Smooth muscle cell (in vitro differentiated cells): ENCODE measurements around the gene DNMT3B. TPM values are rescaled to one million over a fixed set of nuclear protein-coding genes. Genes with fewer than 3 reads are reported as not detected.

Experiments
- DNase-seq: peaks from one replicate; lab custom pipeline; 2025; ENCODE audit not compliant: unreplicated experiment; lab: John Stamatoyannopoulos, UW
- H2AFZ ChIP-seq: fragments of 200-600 bp; sonication (generic); 2 replicates; pipeline ENCODE4 v1.6.0; 2016; ENCODE audit warnings: antibody characterized with exemption, low read depth, mild to moderate bottlenecking
- H3F3A ChIP-seq: fragments of 200-600 bp; sonication (generic); 2 replicates; pipeline ENCODE4 v1.6.0; 2017; ENCODE audit warnings: antibody characterized with exemption, low read depth
- H3K27ac ChIP-seq: fragments of 200-600 bp; sonication (generic); 2 replicates; pipeline ENCODE4 v1.5.1; 2016; ENCODE audit warnings: low read depth, mild to moderate bottlenecking
- H3K27me3 ChIP-seq: fragments of 200-600 bp; sonication (generic); 2 replicates; pipeline ENCODE4 v1.6.1; 2016; ENCODE audit warnings: low read depth, mild to moderate bottlenecking
- H3K36me3 ChIP-seq: fragments of 200-600 bp; sonication (generic); 2 replicates; pipeline ENCODE4 v1.5.1; 2016; ENCODE audit warnings: low read depth
- H3K4me1 ChIP-seq: fragments of 200-600 bp; sonication (generic); 2 replicates; pipeline ENCODE4 v1.5.1; 2016; ENCODE audit warnings: low read depth
- H3K4me2 ChIP-seq: fragments of 200-600 bp; sonication (generic); 2 replicates; pipeline ENCODE4 v1.6.0; 2016; ENCODE audit warnings: mild to moderate bottlenecking
- H3K4me3 ChIP-seq: fragments of 200-600 bp; sonication (generic); 2 replicates; pipeline ENCODE4 v1.5.1; 2016; ENCODE audit warnings: mild to moderate bottlenecking
- H3K79me2 ChIP-seq: fragments of 200-600 bp; sonication (generic); 2 replicates; pipeline ENCODE4 v1.6.0; 2016; ENCODE audit warnings: low read depth, mild to moderate bottlenecking
- H3K9ac ChIP-seq: fragments of 200-600 bp; sonication (generic); 2 replicates; pipeline ENCODE4 v1.6.0; 2016; ENCODE audit warnings: low read depth
- H3K9me3 ChIP-seq: fragments of 200-600 bp; sonication (generic); replicated peaks from 2 replicates; pipeline ENCODE4 v1.5.1; 2016; ENCODE audit warnings: low read depth
- H4K20me1 ChIP-seq: fragments of 200-600 bp; sonication (generic); 2 replicates; pipeline ENCODE4 v1.6.0; 2016; ENCODE audit warnings: low read depth
- WGBS: methylation state at CpG from one replicate; pipeline ENCODE4 v1.1.7; 2016; ENCODE audit warnings: low lambda C conversion rate; 5-methylcytosine and 5-hydroxymethylcytosine counted together
- polyA plus RNA-seq: library from polyadenylated mRNA; unstranded; fragments of >200 nt; fragmentation: Nextera tagmentation; extraction: Ambion mirVana; gene quantifications from 2 replicates; pipeline ENCODE4 v1.2.1, GENCODE V29; 2016
- total RNA-seq: library from RNA; depleted of rRNA; stranded (reverse); fragments of >200 nt; gene quantifications from 2 replicates; pipeline ENCODE4 v1.2.3, GENCODE V29; 2014
- TF ChIP-seq, protein P1 (sequence below): fragments of 200-600 bp; sonication (generic); IDR thresholded peaks from 2 replicates; pipeline ENCODE4 v1.5.1; 2017; ENCODE audit warnings: borderline replicate concordance, mild to moderate bottlenecking, antibody characterized with exemption; ENCODE audit not compliant: insufficient read depth, poor library complexity, severe bottlenecking

Gene DNMT3B
- total and polyA plus RNA-seq, 2 experiments from 2014 or later: 0.79 to 2.9 TPM

DNA sequence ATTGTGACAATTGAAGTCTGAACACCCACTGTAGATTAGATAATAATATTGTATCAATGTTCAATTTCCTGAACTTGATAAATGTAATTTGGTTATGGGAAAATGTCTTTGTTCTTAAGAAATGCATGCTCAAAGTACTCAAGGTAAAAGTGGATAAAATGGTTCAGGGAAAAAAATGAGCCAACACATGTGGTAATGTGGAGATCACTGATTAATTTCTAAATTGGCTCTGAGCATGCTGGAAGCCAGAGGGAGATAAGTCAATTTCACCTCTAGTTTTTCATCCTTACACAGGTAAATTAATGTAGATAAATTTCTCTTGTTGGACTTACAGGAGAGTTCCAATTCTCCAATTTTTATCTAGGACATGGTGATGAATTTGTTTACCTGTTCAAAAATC lies 10.9 kb upstream of the DNMT3B start:
- Histone ChIP-seq H3K4me2 (no peak overlapping the region), H3K4me3 (no peak overlapping the region), H3K9me3 (no peaks in the 10 kb centered on the region), H3K79me2 (no peaks in the 10 kb centered on the region), H3K27ac (no peak overlapping the region), H3F3A (peaks cover 8% of the 10 kb centered on the region), H3K27me3 (no peaks in the 10 kb centered on the region), H3K4me1 (peaks cover 15% of the 10 kb centered on the region), H3K9ac (no peak overlapping the region), H3K36me3 (no peaks in the 10 kb centered on the region), H4K20me1 (no peaks in the 10 kb centered on the region), H2AFZ (no peak overlapping the region)
- TF ChIP-seq, protein P1, sequence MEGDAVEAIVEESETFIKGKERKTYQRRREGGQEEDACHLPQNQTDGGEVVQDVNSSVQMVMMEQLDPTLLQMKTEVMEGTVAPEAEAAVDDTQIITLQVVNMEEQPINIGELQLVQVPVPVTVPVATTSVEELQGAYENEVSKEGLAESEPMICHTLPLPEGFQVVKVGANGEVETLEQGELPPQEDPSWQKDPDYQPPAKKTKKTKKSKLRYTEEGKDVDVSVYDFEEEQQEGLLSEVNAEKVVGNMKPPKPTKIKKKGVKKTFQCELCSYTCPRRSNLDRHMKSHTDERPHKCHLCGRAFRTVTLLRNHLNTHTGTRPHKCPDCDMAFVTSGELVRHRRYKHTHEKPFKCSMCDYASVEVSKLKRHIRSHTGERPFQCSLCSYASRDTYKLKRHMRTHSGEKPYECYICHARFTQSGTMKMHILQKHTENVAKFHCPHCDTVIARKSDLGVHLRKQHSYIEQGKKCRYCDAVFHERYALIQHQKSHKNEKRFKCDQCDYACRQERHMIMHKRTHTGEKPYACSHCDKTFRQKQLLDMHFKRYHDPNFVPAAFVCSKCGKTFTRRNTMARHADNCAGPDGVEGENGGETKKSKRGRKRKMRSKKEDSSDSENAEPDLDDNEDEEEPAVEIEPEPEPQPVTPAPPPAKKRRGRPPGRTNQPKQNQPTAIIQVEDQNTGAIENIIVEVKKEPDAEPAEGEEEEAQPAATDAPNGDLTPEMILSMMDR: no peak
- no peak for DNase-seq

DNA sequence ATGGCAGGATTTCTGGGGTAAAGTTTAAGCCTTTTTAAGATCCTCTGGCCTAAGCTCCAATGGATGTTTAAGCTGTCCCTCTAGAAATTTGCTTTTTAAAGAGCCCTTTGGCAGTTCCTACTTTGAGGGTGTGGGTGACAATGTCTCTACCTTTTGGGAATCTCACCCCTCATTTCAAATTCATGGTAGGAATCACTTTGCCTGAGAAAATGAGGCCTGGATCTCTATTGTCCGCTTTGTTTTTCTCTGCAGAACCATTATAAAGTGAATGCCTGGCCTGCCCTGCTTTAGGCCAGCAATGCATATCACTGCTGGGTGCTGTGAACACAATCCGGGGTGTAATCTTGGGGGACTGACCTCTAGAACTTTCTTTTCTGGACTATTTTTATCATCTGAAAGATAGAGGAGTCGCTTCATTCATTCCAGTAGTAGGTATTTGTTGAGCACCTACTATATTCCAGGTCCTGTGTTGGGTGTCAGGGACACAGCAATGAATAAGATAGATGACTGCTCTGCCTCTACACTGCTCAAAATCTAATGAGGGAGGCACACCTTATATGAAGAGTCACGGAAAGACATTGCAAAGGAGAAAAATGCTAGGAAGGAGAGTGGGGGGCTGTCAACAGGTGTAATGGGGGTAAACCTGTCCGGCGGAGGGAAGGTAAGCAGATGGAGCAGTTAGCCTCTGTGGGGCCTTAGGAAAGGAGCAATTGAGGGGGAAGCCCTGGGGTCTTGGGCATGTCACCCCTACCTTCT lies 10.3 kb upstream of the DNMT3B start:
- TF ChIP-seq, protein P1: no peak
- Histone ChIP-seq H3K9me3 (no peaks in the 10 kb centered on the region), H3K27me3 (no peaks in the 10 kb centered on the region), H3F3A (peaks cover 8% of the 10 kb centered on the region), H2AFZ (no peak overlapping the region), H3K27ac (no peak overlapping the region), H3K9ac (no peak overlapping the region), H3K4me1 (peaks cover 15% of the 10 kb centered on the region), H4K20me1 (no peaks in the 10 kb centered on the region), H3K79me2 (no peaks in the 10 kb centered on the region), H3K4me3 (no peak overlapping the region), H3K36me3 (no peaks in the 10 kb centered on the region), H3K4me2 (no peak overlapping the region)
- WGBS: 81% methylated on average over 6 of the region's 6 CpGs
- no peak for DNase-seq

DNA sequence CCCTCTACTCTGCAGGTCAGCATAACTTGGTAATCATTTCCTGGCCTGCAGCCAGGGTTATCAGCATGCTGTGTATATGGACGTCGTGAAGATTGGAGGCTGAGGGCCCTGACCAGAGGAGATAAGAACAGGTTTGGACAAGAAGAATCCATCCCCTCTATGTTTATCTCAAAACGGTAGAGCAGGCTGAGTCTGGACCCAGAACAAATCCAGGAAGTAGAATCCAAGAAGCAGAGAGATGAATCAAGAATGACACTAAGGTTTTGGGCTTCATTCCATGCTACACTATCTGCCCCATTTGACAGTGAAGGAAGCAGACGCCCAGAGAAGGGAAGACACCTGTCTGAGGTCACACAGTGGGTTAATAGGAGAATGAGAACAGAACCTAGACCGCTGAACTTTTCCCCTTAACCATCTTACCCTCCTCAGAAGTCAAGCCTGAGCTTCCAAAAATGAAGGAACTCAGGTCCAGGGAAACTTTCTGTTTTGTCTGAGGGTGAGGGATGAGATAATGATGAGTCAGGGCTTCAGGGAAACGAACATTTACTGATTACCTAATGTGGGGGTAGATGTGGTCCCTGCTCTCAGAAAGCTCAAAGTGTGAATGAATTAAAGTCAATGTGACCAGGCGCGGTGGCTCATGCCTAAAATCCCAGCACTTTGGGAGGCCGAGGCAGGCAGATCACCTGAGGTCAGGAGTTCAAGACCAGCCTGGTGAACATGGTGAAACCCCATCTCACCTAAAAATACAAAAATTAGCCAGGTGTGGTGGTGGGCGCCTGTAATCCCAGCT lies 9.5 kb upstream of the DNMT3B start:
- DNase-seq: no peak
- no peaks in the 10 kb centered on the region for H3K79me2 ChIP-seq
- peak overlapping the region; percentile 35 for H3K4me2 ChIP-seq
- H3K27ac ChIP-seq: peak overlapping the region; percentile 40
- H3K36me3 ChIP-seq: no peaks in the 10 kb centered on the region
- TF ChIP-seq, protein P1: no peak
- no peak overlapping the region for H3K4me3 ChIP-seq
- H2AFZ ChIP-seq: no peak overlapping the region
- H3K4me1 ChIP-seq: peaks cover 15% of the 10 kb centered on the region
- H3K9me3 ChIP-seq: no peaks in the 10 kb centered on the region
- no peak overlapping the region for H3K9ac ChIP-seq
- 40% methylated on average over 10 of the region's 10 CpGs for WGBS
- H3K27me3 ChIP-seq: no peaks in the 10 kb centered on the region
- H4K20me1 ChIP-seq: no peaks in the 10 kb centered on the region
- peaks cover 8% of the 10 kb centered on the region for H3F3A ChIP-seq

DNA sequence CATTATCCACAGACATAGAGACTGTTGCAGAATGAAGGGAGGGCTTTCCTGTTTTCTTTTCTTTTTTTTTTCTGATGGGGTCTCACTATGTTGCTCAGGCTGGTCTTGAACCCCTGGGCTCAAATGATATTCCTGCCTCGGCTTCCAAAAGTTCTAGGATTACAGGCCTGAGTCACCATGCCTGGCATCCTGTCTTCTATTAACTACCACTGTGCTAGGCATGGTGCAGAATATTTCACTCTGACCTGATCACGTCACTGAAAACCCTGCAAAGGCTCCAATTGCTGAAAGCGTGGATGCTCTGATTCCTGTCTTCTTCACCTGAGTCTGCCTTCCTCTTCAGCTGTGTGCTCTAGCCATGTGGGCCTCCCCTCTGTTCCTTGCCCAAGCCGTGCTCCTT lies 8.5 kb upstream of the DNMT3B start:
- H4K20me1 ChIP-seq: no peaks in the 10 kb centered on the region
- peaks cover 15% of the 10 kb centered on the region for H3K4me1 ChIP-seq
- 67% methylated on average over 4 of the region's 4 CpGs for WGBS
- H3F3A ChIP-seq: peaks cover 8% of the 10 kb centered on the region
- H3K27ac ChIP-seq: no peak overlapping the region
- no peak overlapping the region for H3K4me3 ChIP-seq
- no peaks in the 10 kb centered on the region for H3K27me3 ChIP-seq
- H3K79me2 ChIP-seq: no peaks in the 10 kb centered on the region
- H3K9me3 ChIP-seq: no peaks in the 10 kb centered on the region
- no peak overlapping the region for H3K4me2 ChIP-seq
- TF ChIP-seq, protein P1: no peak
- DNase-seq: no peak
- H2AFZ ChIP-seq: no peak overlapping the region
- H3K9ac ChIP-seq: no peak overlapping the region
- H3K36me3 ChIP-seq: no peaks in the 10 kb centered on the region
